DOHH2 (cell line): ENCODE data around the gene F8.

Experiments
- H3F3A ChIP-seq: fragments of 200-600 bp; sonication (generic), shearing (Covaris generic); 2 replicates; pipeline ENCODE4 v1.6.0; 2016; ENCODE audit warnings: antibody characterized with exemption, mild to moderate bottlenecking; ENCODE audit not compliant: control insufficient read depth, insufficient read depth
- H3K27ac ChIP-seq: fragments of 200-600 bp; sonication (generic); 2 replicates; pipeline ENCODE4 v1.5.1; 2014; ENCODE audit warnings: low read depth, mild to moderate bottlenecking, low read length, moderate library complexity
- H3K27me3 ChIP-seq: fragments of 200-600 bp; sonication (generic); 2 replicates; pipeline ENCODE4 v1.6.1; 2014; ENCODE audit warnings: mild to moderate bottlenecking, low read length, mixed read lengths; ENCODE audit not compliant: control insufficient read depth
- H3K36me3 ChIP-seq: fragments of 200-600 bp; sonication (generic); 2 replicates; pipeline ENCODE4 v1.6.1; 2014; ENCODE audit warnings: mild to moderate bottlenecking, low read length, moderate library complexity, mixed read lengths; ENCODE audit not compliant: control insufficient read depth
- H3K4me1 ChIP-seq: fragments of 200-600 bp; sonication (generic); 2 replicates; pipeline ENCODE4 v1.6.1; 2014; ENCODE audit warnings: mild to moderate bottlenecking, low read length, mixed read lengths; ENCODE audit not compliant: control insufficient read depth
- H3K4me2 ChIP-seq: fragments of 200-600 bp; sonication (generic); 2 replicates; pipeline ENCODE4 v1.6.0; 2014; ENCODE audit warnings: mild to moderate bottlenecking, low read length, moderate library complexity
- H3K4me3 ChIP-seq: fragments of 200-600 bp; sonication (generic); 2 replicates; pipeline ENCODE4 v1.5.1; 2014; ENCODE audit warnings: mild to moderate bottlenecking, low read length, mixed read lengths
- H3K79me2 ChIP-seq: fragments of 200-600 bp; sonication (generic); 2 replicates; pipeline ENCODE4 v1.6.1; 2014; ENCODE audit warnings: mild to moderate bottlenecking, low read length, mixed read lengths; ENCODE audit not compliant: control insufficient read depth
- H3K9me2 ChIP-seq: fragments of 200-600 bp; sonication (generic); replicated peaks from 2 replicates; pipeline ENCODE4 v1.6.1; 2014; ENCODE audit warnings: mild to moderate bottlenecking, low read length, mixed read lengths; ENCODE audit not compliant: control insufficient read depth
- H3K9me3 ChIP-seq: fragments of 200-600 bp; sonication (generic); 2 replicates; pipeline ENCODE4 v1.6.1; 2014; ENCODE audit warnings: antibody characterized with exemption, low read length, mixed read lengths; ENCODE audit not compliant: control insufficient read depth, insufficient read depth
- H4K20me1 ChIP-seq: fragments of 200-600 bp; sonication (generic); 2 replicates; pipeline ENCODE4 v1.6.0; 2014; ENCODE audit warnings: low read depth, mild to moderate bottlenecking, antibody characterized with exemption, low read length, moderate library complexity; ENCODE audit not compliant: control insufficient read depth, insufficient read depth
- EZH2phosphoT487 ChIP-seq: fragments of 200-600 bp; sonication (generic); IDR thresholded peaks from 2 replicates; pipeline ENCODE4 v1.6.1; 2017; ENCODE audit warnings: borderline replicate concordance, mild to moderate bottlenecking, antibody characterized with exemption, low read length, moderate library complexity, mixed read lengths
- TF ChIP-seq, protein P1 (sequence below): fragments of 200-600 bp; sonication (generic); IDR thresholded peaks from one replicate; pipeline ENCODE4 v1.5.1; 2014; ENCODE audit warnings: antibody characterized with exemption, mild to moderate bottlenecking, low read depth, low read length; ENCODE audit not compliant: poor library complexity, severe bottlenecking

Gene F8

GRCh38 chrX:154800478-154801210, 221.9 kb downstream of the F8 start:
- Histone ChIP-seq H3K4me2 (no peak overlapping the region), H3K27ac (no peak overlapping the region), H4K20me1 (no peaks in the 10 kb centered on the region), H3K9me2 (no peaks in the 10 kb centered on the region), H3K79me2 (no peaks in the 10 kb centered on the region), H3K36me3 (no peaks in the 10 kb centered on the region), H3K27me3 (peaks cover 3% of the 10 kb centered on the region; the same call in 1 of the 2 replicates), H3F3A (no peaks in the 10 kb centered on the region), H3K4me3 (no peak overlapping the region), H3K9me3 (no peaks in the 10 kb centered on the region), H3K4me1 (peaks cover 6% of the 10 kb centered on the region; the same call in 1 of the 2 replicates)
- TF ChIP-seq, protein P1, sequence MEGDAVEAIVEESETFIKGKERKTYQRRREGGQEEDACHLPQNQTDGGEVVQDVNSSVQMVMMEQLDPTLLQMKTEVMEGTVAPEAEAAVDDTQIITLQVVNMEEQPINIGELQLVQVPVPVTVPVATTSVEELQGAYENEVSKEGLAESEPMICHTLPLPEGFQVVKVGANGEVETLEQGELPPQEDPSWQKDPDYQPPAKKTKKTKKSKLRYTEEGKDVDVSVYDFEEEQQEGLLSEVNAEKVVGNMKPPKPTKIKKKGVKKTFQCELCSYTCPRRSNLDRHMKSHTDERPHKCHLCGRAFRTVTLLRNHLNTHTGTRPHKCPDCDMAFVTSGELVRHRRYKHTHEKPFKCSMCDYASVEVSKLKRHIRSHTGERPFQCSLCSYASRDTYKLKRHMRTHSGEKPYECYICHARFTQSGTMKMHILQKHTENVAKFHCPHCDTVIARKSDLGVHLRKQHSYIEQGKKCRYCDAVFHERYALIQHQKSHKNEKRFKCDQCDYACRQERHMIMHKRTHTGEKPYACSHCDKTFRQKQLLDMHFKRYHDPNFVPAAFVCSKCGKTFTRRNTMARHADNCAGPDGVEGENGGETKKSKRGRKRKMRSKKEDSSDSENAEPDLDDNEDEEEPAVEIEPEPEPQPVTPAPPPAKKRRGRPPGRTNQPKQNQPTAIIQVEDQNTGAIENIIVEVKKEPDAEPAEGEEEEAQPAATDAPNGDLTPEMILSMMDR, result no peak
- TF ChIP-seq EZH2phosphoT487, result no peak

GRCh38 chrX:154799556-154800348, 222.8 kb downstream of the F8 start:
- Histone ChIP-seq H3K27me3 (peaks cover 3% of the 10 kb centered on the region; the same call in 1 of the 2 replicates), H3F3A (no peaks in the 10 kb centered on the region), H3K36me3 (no peaks in the 10 kb centered on the region), H3K4me1 (0 out of 2 replicates have a peak, but pooled peaks cover 4% of the 10 kb centered on the region), H3K27ac (no peak overlapping the region), H4K20me1 (no peaks in the 10 kb centered on the region), H3K9me2 (no peaks in the 10 kb centered on the region), H3K79me2 (no peaks in the 10 kb centered on the region), H3K4me3 (no peak overlapping the region), H3K4me2 (no peak overlapping the region), H3K9me3 (no peaks in the 10 kb centered on the region)
- TF ChIP-seq EZH2phosphoT487, result no peak
- TF ChIP-seq, protein P1, result no peak

DNA sequence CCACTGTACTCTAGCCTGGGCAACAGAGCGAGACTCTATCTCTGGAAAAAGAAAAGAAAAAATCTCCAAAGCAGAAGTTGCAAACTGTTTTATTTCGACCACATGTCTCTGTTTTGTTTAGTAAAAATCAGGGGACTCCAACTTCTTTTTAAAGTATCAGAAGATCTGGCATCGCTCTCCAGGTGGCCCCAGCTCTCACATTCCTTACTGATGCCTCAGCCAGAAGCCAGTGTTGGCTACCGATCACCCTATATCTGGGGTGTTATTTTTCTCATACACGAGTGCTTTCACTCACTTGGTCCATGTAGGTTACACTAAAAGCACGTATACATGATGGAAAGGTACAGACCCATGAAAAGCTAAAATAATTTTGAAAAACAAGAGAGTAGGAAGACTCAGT, 225.5 kb downstream of the F8 start:
- Histone ChIP-seq H3K27me3 (no peaks in the 10 kb centered on the region), H3K36me3 (no peaks in the 10 kb centered on the region), H3K4me3 (no peak overlapping the region), H4K20me1 (no peaks in the 10 kb centered on the region), H3K27ac (no peak overlapping the region), H3K9me2 (no peaks in the 10 kb centered on the region), H3K4me2 (no peak overlapping the region), H3F3A (no peaks in the 10 kb centered on the region), H3K79me2 (no peaks in the 10 kb centered on the region), H3K4me1 (0 out of 2 replicates have a peak, but pooled peaks cover 4% of the 10 kb centered on the region), H3K9me3 (no peaks in the 10 kb centered on the region)
- TF ChIP-seq EZH2phosphoT487, result no peak
- TF ChIP-seq, protein P1, result no peak
